ENCODE results near the gene HMG20A. TPM values are rescaled to one million over a fixed set of nuclear protein-coding genes. Genes with fewer than 3 reads are reported as not detected.

The HMG20A gene
- total and polyA plus RNA-seq, 9 of the 15 experiments (the other 6 are each of a cell fraction or from before 2014, with no cell fraction given) = 25.0 to 68.1 (median 38.9) TPM

- Histone ChIP-seq H3K9ac (ENCODE audit: insufficient read depth in 1 of 2, low read depth in 2 of 2, low read length in 2 of 2) (no peak overlapping the region), H2AFZ (ENCODE audit: low read depth, low read length) (no peak overlapping the region), H3K9me3 (replicated peaks; ENCODE audit: control insufficient read depth, insufficient read depth, low read depth, low read length) (no peaks in the 10 kb centered on the region), H3K79me2 (ENCODE audit: control insufficient read depth, insufficient read depth, low read length) (no peaks in the 10 kb centered on the region), H3K4me2 (ENCODE audit: insufficient read depth, low read length) (no peak overlapping the region), H3K36me3 (ENCODE audit: control insufficient read depth, insufficient read depth, low read length) (no peaks in the 10 kb centered on the region), H3K4me1 (replicated peaks in 1 of 2; ENCODE audit: control insufficient read depth in 2 of 2, insufficient read depth in 2 of 2, low read length in 2 of 2) (peaks cover 5 to 6% of the 10 kb centered on the region in 2 experiments; a peak in 3 of 5 replicates), H3K27me3 (ENCODE audit: control insufficient read depth in 2 of 2, insufficient read depth in 2 of 2, low read length in 2 of 2) (peaks cover 0 to 24% of the 10 kb centered on the region in 2 experiments; a peak in 3 of 5 replicates), H4K20me1 (replicated peaks; ENCODE audit: control insufficient read depth, insufficient read depth, low read length) (no peaks in the 10 kb centered on the region; the same call in 1 of the 2 replicates), H3K9me1 (ENCODE audit: control insufficient read depth, insufficient read depth, low read length) (no peaks in the 10 kb centered on the region), H3K27ac (ENCODE audit: extremely low read depth, low read depth, low read length) (no peak overlapping the region), H3K4me3 (no peak overlapping the region)
- no peak for FAIRE-seq
- no peak for ATAC-seq
- TF ChIP-seq RBM15 (IDR thresholded peaks at IDR 0.05; ENCODE audit: insufficient read depth, low read length) (no peak), ETV6 (IDR thresholded peaks at IDR 0.05; ENCODE audit: borderline replicate concordance in 1 of 2, low read depth in 2 of 2, low read length in 1 of 2) (no peak), ETV6 (CRISPR knock-in tag; IDR thresholded peaks at IDR 0.05; ENCODE audit: borderline replicate concordance) (no peak), PATZ1 (CRISPR knock-in tag; IDR thresholded peaks at IDR 0.05; ENCODE audit: borderline replicate concordance) (no peak), ELF2 (CRISPR knock-in tag; IDR thresholded peaks at IDR 0.05) (no peak), YY1 (IDR thresholded peaks at IDR 0.05; ENCODE audit: borderline replicate concordance in 1 of 3, control insufficient read depth in 1 of 3, extremely low read depth in 1 of 3, insufficient read depth in 3 of 3, insufficient read length in 1 of 3, insufficient replicate concordance in 2 of 3, low read depth in 1 of 3, low read length in 2 of 3) (no peak), SP1 (CRISPR knock-in tag; IDR thresholded peaks at IDR 0.05) (no peak), ARNT (IDR thresholded peaks at IDR 0.05) (no peak), ZNF639 (CRISPR knock-in tag; conservative IDR thresholded peaks at IDR 0.05 in 1 of 2, IDR thresholded peaks at IDR 0.05 in 1 of 2) (no peak), CBFB (CRISPR knock-in tag; IDR thresholded peaks at IDR 0.05) (no peak), ZHX1 (conservative IDR thresholded peaks at IDR 0.05; ENCODE audit: low read length) (no peak), ZNF717 (CRISPR knock-in tag; IDR thresholded peaks at IDR 0.05) (no peak), U2AF1 (optimal IDR thresholded peaks at IDR 0.05; ENCODE audit: low read depth, low read length) (no peak)
- in situ Hi-C loops (cut with MboI) = loop anchor here (5.0 to 10.0 kb wide), 2 partner anchors 313 to 480 kb away; no protein-coding TSS in a partner anchor
- BruUV-seq (replicated peaks) = no TSS peak
- intact Hi-C loops (cut with micrococcal nuclease) = no loop called here
- whole genome bisulfite sequencing (ENCODE audit: insufficient coverage, low coverage, missing lambda C conversion rate) = 11% methylated on average over 6 of the region's 6 CpGs
- no peak for DNase-seq (ENCODE audit: extremely low read depth in 1 of 4, low spot score in 3 of 4)
- ChIA-PET POLR2A (no interaction called here), CTCF (ENCODE audit: low intra/inter-chr PET ratio) (no interaction called here)
Observed at GRCh38 chr15:77504871-77505270, 84.2 kb downstream of the HMG20A start.
